RWPE1 (cell line): ENCODE results near the gene PDE1C.
"Not testable (repeated sequence)": the region's sequence is repeated elsewhere in the genome, so short reads cannot be mapped to it uniquely, and the experiment has no call there.

ENCODE experiments used
- CTCF ChIA-PET: fragments of 350-600 bp; sonication (Branson Sonifier 250); formaldehyde crosslinking; extraction: SDS; loops from one replicate; lab custom pipeline; 2021; lab: Yijun Ruan, JAX
- POLR2A ChIA-PET: fragments of 400-600 bp; formaldehyde crosslinking; extraction: SDS; loops from one replicate; lab custom pipeline; 2020; ENCODE audit warnings: antibody characterized with exemption; ENCODE audit not compliant: low non-redundant PET; lab: Yijun Ruan, JAX
- DNase-seq: peaks from one replicate; pipeline ENCODE4 v3.0.0; 2012; ENCODE audit warnings: low spot score
- H3K27ac ChIP-seq: fragments of 450-650 bp; 2 replicates; pipeline ENCODE4 v1.5.1; 2017
- CTCF ChIP-seq: fragments of 450-650 bp; conservative IDR thresholded peaks from 2 replicates; pipeline ENCODE4 v1.5.1; 2017; ENCODE audit warnings: low read depth, mild to moderate bottlenecking

PDE1C gene

GRCh38 chr7:32023376-32023775 is 46.8 kb downstream of the PDE1C start:
- ChIA-PET POLR2A (no interaction called here), CTCF (no interaction called here)
- no peak for DNase-seq
- TF ChIP-seq CTCF = no peak
- H3K27ac ChIP-seq = no peak overlapping the region

GRCh38 chr7:32022966-32023365 is 47.2 kb downstream of the PDE1C start:
- DNase-seq = no peak
- no peak for TF ChIP-seq CTCF
- CTCF ChIA-PET = no interaction called here
- no peak overlapping the region for H3K27ac ChIP-seq
- POLR2A ChIA-PET = no interaction called here

GRCh38 chr7:32020551-32021159 is 49.6 kb downstream of the PDE1C start:
- no peak for TF ChIP-seq CTCF
- no peak overlapping the region for H3K27ac ChIP-seq
- POLR2A ChIA-PET = no interaction called here
- CTCF ChIA-PET = interaction anchor here (0.6 to 1.1 kb wide), 2 partner anchors 145 to 246 kb away, joined by 3 read pairs; no protein-coding TSS in a partner anchor
- no peak for DNase-seq

GRCh38 chr7:32018845-32019578 is 51.2 kb downstream of the PDE1C start:
- POLR2A ChIA-PET = no interaction called here
- no peak for DNase-seq
- TF ChIP-seq CTCF = no peak
- CTCF ChIA-PET = interaction anchor here (0.6 kb wide), 1 partner anchor 616 kb away, joined by 4 read pairs; no protein-coding TSS in a partner anchor
- no peak overlapping the region for H3K27ac ChIP-seq

- no peak for TF ChIP-seq CTCF
- DNase-seq = no peak
- POLR2A ChIA-PET = no interaction called here
- CTCF ChIA-PET = interaction anchor here (0.5 kb wide), 1 partner anchor 233 kb away, joined by 5 read pairs; no protein-coding TSS in a partner anchor
- no peak overlapping the region for H3K27ac ChIP-seq
Observed at GRCh38 chr7:32015133-32015532, 55.1 kb downstream of the PDE1C start.

GRCh38 chr7:32013471-32013870 is 56.7 kb downstream of the PDE1C start:
- DNase-seq, POLR2A ChIA-PET, H3K27ac ChIP-seq: not testable (repeated sequence)
- CTCF ChIA-PET = interaction anchor here (0.6 kb wide), 1 partner anchor 12 kb away, joined by 3 read pairs; no protein-coding TSS in a partner anchor

GRCh38 chr7:32005577-32005976 is 64.6 kb downstream of the PDE1C start:
- TF ChIP-seq CTCF = no peak
- ChIA-PET POLR2A (no interaction called here), CTCF (no interaction called here)
- DNase-seq = no peak
- no peak overlapping the region for H3K27ac ChIP-seq
